SK-N-SH (cell line): ENCODE results near the gene PLB1. TPM values are rescaled to one million over a fixed set of nuclear protein-coding genes. Genes with fewer than 3 reads are reported as not detected.

ENCODE experiments used
- CTCF ChIA-PET: fragments of 300-600, 350-600 bp; formaldehyde crosslinking; extraction: SDS; loops from one replicate; lab custom pipeline; 2021; lab: Yijun Ruan, JAX
- POLR2A ChIA-PET: fragments of 350-600 bp; sonication (Branson Sonifier 250); formaldehyde crosslinking; extraction: SDS; loops from one replicate; lab custom pipeline; 2020; ENCODE audit warnings: antibody characterized with exemption, inconsistent platforms; lab: Yijun Ruan, JAX
- DNase-seq: peaks from one replicate; pipeline ENCODE4 v3.0.0; 2012
- H2AFZ ChIP-seq: fragments of 200-600 bp; sonication (generic); 2 replicates; pipeline ENCODE4 v1.8.1; 2016; ENCODE audit warnings: antibody characterized with exemption, mild to moderate bottlenecking, low read depth
- H3F3A ChIP-seq: fragments of 200-600 bp; sonication (generic); replicated peaks from 2 replicates; pipeline ENCODE3; 2016; ENCODE audit warnings: antibody characterized with exemption, mild to moderate bottlenecking; ENCODE audit not compliant: insufficient read depth
- H3K27ac ChIP-seq, 2 experiments: fragments of 200-500 bp in 1 of 2; fragments of 200-600 bp in 1 of 2; sonication (Bioruptor generic) in 1 of 2; sonication (generic), shearing (Covaris generic) in 1 of 2; 2 replicates each; pipeline versions ENCODE4 v1.5.1 to v1.6.1; 2014 to 2016; ENCODE audit warnings: low read depth in 2 of 2, inconsistent platforms in 1 of 2, low read length in 1 of 2, mild to moderate bottlenecking in 1 of 2, mixed read lengths in 1 of 2
- H3K27me3 ChIP-seq: fragments of 200-600 bp; sonication (generic), shearing (Covaris generic); 2 replicates; pipeline ENCODE4 v1.6.1; 2016; ENCODE audit warnings: mixed run types; ENCODE audit not compliant: insufficient read depth
- H3K36me3 ChIP-seq, 2 experiments: fragments of 200-500 bp in 1 of 2; fragments of 200-600 bp in 1 of 2; sonication (Bioruptor generic) in 1 of 2; sonication (generic) in 1 of 2; replicated peaks in 1 of 2; 2 replicates each; pipeline versions ENCODE3 to v1.5.1; 2014 to 2016; ENCODE audit warnings: low read length in 1 of 2, mild to moderate bottlenecking in 1 of 2; ENCODE audit not compliant: insufficient read depth in 2 of 2, control insufficient read depth in 1 of 2
- H3K4me1 ChIP-seq, 2 experiments: fragments of 200-500 bp in 1 of 2; fragments of 200-600 bp in 1 of 2; sonication (Bioruptor generic) in 1 of 2; sonication (generic), shearing (Covaris generic) in 1 of 2; 2 replicates each; pipeline versions ENCODE4 v1.5.1 to v1.6.1; 2014 to 2016; ENCODE audit warnings: low read depth in 1 of 2, low read length in 1 of 2, mixed run types in 1 of 2; ENCODE audit not compliant: insufficient read depth in 2 of 2, control insufficient read depth in 1 of 2
- H3K4me2 ChIP-seq: fragments of 200-600 bp; sonication (generic), shearing (Covaris generic); 2 replicates; pipeline ENCODE4 v1.6.1; 2017; ENCODE audit warnings: mixed run types
- H3K4me3 ChIP-seq, 2 experiments: fragments of 200-500 bp in 1 of 2; fragments of 200-600 bp in 1 of 2; sonication (Bioruptor generic) in 1 of 2; sonication (generic), shearing (Covaris generic) in 1 of 2; 2 replicates each; pipeline versions ENCODE4 v1.5.1 to v1.8.1; 2014 to 2016; ENCODE audit warnings: low read depth in 2 of 2, inconsistent platforms in 1 of 2, low read length in 1 of 2, mild to moderate bottlenecking in 1 of 2, mixed read lengths in 1 of 2, moderate library complexity in 1 of 2
- H3K79me2 ChIP-seq: fragments of 200-600 bp; sonication (generic); 2 replicates; pipeline ENCODE4 v1.8.1; 2017; ENCODE audit warnings: mild to moderate bottlenecking; ENCODE audit not compliant: insufficient read depth
- H3K9ac ChIP-seq: fragments of 200-600 bp; sonication (generic); 2 replicates; pipeline ENCODE4 v1.6.1; 2017; ENCODE audit warnings: mixed run types
- H3K9me2 ChIP-seq: fragments of 200-600 bp; sonication (generic); 2 replicates; pipeline ENCODE4 v1.6.1; 2017; ENCODE audit warnings: mixed run types
- H3K9me3 ChIP-seq: fragments of 200-600 bp; sonication (generic); 2 replicates; pipeline ENCODE4 v1.6.1; 2017; ENCODE audit warnings: mixed run types, mild to moderate bottlenecking, moderate library complexity
- H4K20me1 ChIP-seq: fragments of 200-600 bp; sonication (generic); 2 replicates; pipeline ENCODE4 v1.6.1; 2017; ENCODE audit warnings: mild to moderate bottlenecking, mixed run types; ENCODE audit not compliant: insufficient read depth
- CHD2 ChIP-seq: fragments of 150-350 bp; IDR thresholded peaks from 2 replicates; pipeline ENCODE4 v1.6.1; 2018; ENCODE audit warnings: low read length; ENCODE audit not compliant: partially characterized antibody
- CTCF ChIP-seq: fragments of 200-600 bp; sonication (generic); IDR thresholded peaks from 2 replicates; pipeline ENCODE4 v1.6.1; 2017; ENCODE audit warnings: antibody characterized with exemption, mild to moderate bottlenecking, moderate library complexity
- ELF1 ChIP-seq: IDR thresholded peaks from 2 replicates; pipeline ENCODE4 v1.4.0; 2012
- FOSL2 ChIP-seq: IDR thresholded peaks from 2 replicates; pipeline ENCODE4 v1.4.0; 2012; ENCODE audit warnings: low read depth, mild to moderate bottlenecking, moderate library complexity, borderline replicate concordance
- GABPA ChIP-seq: IDR thresholded peaks from 2 replicates; pipeline ENCODE4 v1.4.0; 2012; ENCODE audit warnings: low read depth, mild to moderate bottlenecking
- JUND ChIP-seq: IDR thresholded peaks from 2 replicates; pipeline ENCODE4 v1.4.0; 2012
- MEF2A ChIP-seq: IDR thresholded peaks from 2 replicates; pipeline ENCODE4 v1.4.0; 2012; ENCODE audit warnings: low read depth, borderline replicate concordance
- NRF1 ChIP-seq: IDR thresholded peaks from 2 replicates; pipeline ENCODE4 v1.6.1; 2012; ENCODE audit warnings: low read depth, mild to moderate bottlenecking, low read length
- POLR2AphosphoS5 ChIP-seq: IDR thresholded peaks from 2 replicates; pipeline ENCODE4 v1.6.1; 2012; ENCODE audit warnings: low read depth, low read length
- RAD21 ChIP-seq: IDR thresholded peaks from 2 replicates; pipeline ENCODE4 v1.6.1; 2012; ENCODE audit warnings: mild to moderate bottlenecking, low read length
- SIN3A ChIP-seq: IDR thresholded peaks from 2 replicates; pipeline ENCODE4 v1.6.1; 2012; ENCODE audit warnings: low read depth, mild to moderate bottlenecking, low read length, moderate library complexity, borderline replicate concordance
- SMC3 ChIP-seq: IDR thresholded peaks from 2 replicates; pipeline ENCODE4 v1.6.1; 2012; ENCODE audit warnings: low read depth, low read length, improper control_type of control experiment
- TAF1 ChIP-seq: IDR thresholded peaks from 2 replicates; pipeline ENCODE4 v1.6.1; 2012; ENCODE audit warnings: low read depth, mild to moderate bottlenecking, low read length, moderate library complexity, borderline replicate concordance
- TCF12 ChIP-seq: IDR thresholded peaks from 2 replicates; pipeline ENCODE4 v1.4.0; 2012
- TEAD4 ChIP-seq: IDR thresholded peaks from 2 replicates; pipeline ENCODE4 v1.4.0; 2012; ENCODE audit warnings: mild to moderate bottlenecking, borderline replicate concordance; ENCODE audit not compliant: insufficient read depth
- USF1 ChIP-seq: IDR thresholded peaks from 2 replicates; pipeline ENCODE4 v1.4.0; 2012; ENCODE audit warnings: low read depth, borderline replicate concordance
- USF2 ChIP-seq: fragments of 150-350 bp; IDR thresholded peaks from 2 replicates; pipeline ENCODE4 v1.6.1; 2017; ENCODE audit warnings: antibody characterized with exemption, low read length, low read depth, borderline replicate concordance
- YY1 ChIP-seq: IDR thresholded peaks from 2 replicates; pipeline ENCODE4 v1.4.0; 2012; ENCODE audit warnings: low read depth, mild to moderate bottlenecking
- WGBS: methylation state at CpG from one replicate; pipeline ENCODE4 v1.1.6; 2017; ENCODE audit warnings: low lambda C conversion rate; 5-methylcytosine and 5-hydroxymethylcytosine counted together
- polyA plus RNA-seq, 3 experiments: library from polyadenylated mRNA; depleted of rRNA; stranded (reverse); fragments of >200 nt; gene quantifications; 2 replicates each; pipeline ENCODE4 v1.2.3, GENCODE V29; 2012

Gene PLB1
- polyA plus RNA-seq, 1 of the 3 experiments (the other 2 are of a cell fraction) = 0.10 TPM

- no peak for DNase-seq
- Histone ChIP-seq H3K27me3 (no peaks in the 10 kb centered on the region), H3K4me2 (no peak overlapping the region), H3K27ac (no peak overlapping the region), H4K20me1 (no peaks in the 10 kb centered on the region), H2AFZ (no peak overlapping the region), H3K4me3 (no peak overlapping the region), H3K9ac (no peak overlapping the region), H3K36me3 (no peaks in the 10 kb centered on the region), H3K9me3 (no peaks in the 10 kb centered on the region), H3K4me1 (no peaks in the 10 kb centered on the region; a peak in 1 of 4 replicates), H3F3A (peaks cover 4% of the 10 kb centered on the region), H3K9me2 (no peaks in the 10 kb centered on the region), H3K79me2 (no peaks in the 10 kb centered on the region)
- POLR2A ChIA-PET = no interaction called here
- no peak for TF ChIP-seq NRF1
- TF ChIP-seq JUND = no peak
- no peak for TF ChIP-seq YY1
- TF ChIP-seq ELF1 = no peak
- no peak for TF ChIP-seq USF2
- no peak for TF ChIP-seq TEAD4
- no peak for TF ChIP-seq RAD21
- no peak for TF ChIP-seq MEF2A
- TF ChIP-seq POLR2AphosphoS5 = no peak
- no peak for TF ChIP-seq SIN3A
- TF ChIP-seq CTCF = no peak
- TF ChIP-seq TCF12 = no peak
- TF ChIP-seq FOSL2 = no peak
- TF ChIP-seq TAF1 = no peak
- TF ChIP-seq USF1 = no peak
- no peak for TF ChIP-seq CHD2
- no peak for TF ChIP-seq SMC3
- TF ChIP-seq GABPA = no peak
- WGBS = 80% methylated on average over 3 of the region's 3 CpGs
- CTCF ChIA-PET = interaction anchor here (1.2 to 1.8 kb wide), 2 partner anchors 80 to 83 kb away, joined by 3 to 8 read pairs; no protein-coding TSS in a partner anchor
These were observed 178.3 kb downstream of the PLB1 start for GRCh38 chr2:28674062-28674712.
